HG03565 (cell line): Measurements from ENCODE around the gene TMEM178B.
"Not testable (repeated sequence)": the region's sequence is repeated elsewhere in the genome, so short reads cannot be mapped to it uniquely, and the experiment has no call there.

Experiments
- ATAC-seq: cut with Tn5 transposase; IDR thresholded peaks from one replicate; pipeline ENCODE4 v1.9.1; 2021; ENCODE audit warnings: mild to moderate bottlenecking, moderate library complexity; ENCODE audit not compliant: unreplicated experiment

TMEM178B gene

GRCh38 chr7:141074162-141074991 lies 513 bp downstream of the TMEM178B start:
- ATAC-seq = no peak

GRCh38 chr7:141074997-141075396 lies 1.1 kb downstream of the TMEM178B start:
- no peak for ATAC-seq

- ATAC-seq = no peak
Measured at GRCh38 chr7:141076377-141076776, 2.5 kb downstream of the TMEM178B start.

- no peak for ATAC-seq
Measured at GRCh38 chr7:141079219-141079618, 5.4 kb downstream of the TMEM178B start.

- ATAC-seq = not testable (repeated sequence)
Measured at GRCh38 chr7:141089490-141089889, 15.6 kb downstream of the TMEM178B start.

GRCh38 chr7:141094336-141095070 lies 20.6 kb downstream of the TMEM178B start:
- no peak for ATAC-seq

- ATAC-seq = no peak
Measured at GRCh38 chr7:141097430-141097829, 23.6 kb downstream of the TMEM178B start.

GRCh38 chr7:141102436-141102835 lies 28.6 kb downstream of the TMEM178B start:
- ATAC-seq = no peak

- no peak for ATAC-seq
Measured at GRCh38 chr7:141103847-141104429, 30.1 kb downstream of the TMEM178B start.

GRCh38 chr7:141113131-141113530 lies 39.3 kb downstream of the TMEM178B start:
- ATAC-seq = no peak

- no peak for ATAC-seq
Measured at GRCh38 chr7:141114029-141114664, 40.3 kb downstream of the TMEM178B start.

GRCh38 chr7:141115965-141116364 lies 42.1 kb downstream of the TMEM178B start:
- ATAC-seq = no peak

- not testable (repeated sequence) for ATAC-seq
Measured at GRCh38 chr7:141116661-141117060, 42.8 kb downstream of the TMEM178B start.

- no peak for ATAC-seq
Measured at GRCh38 chr7:141118767-141119166, 44.9 kb downstream of the TMEM178B start.

- ATAC-seq = no peak
Measured at GRCh38 chr7:141119187-141119586, 45.3 kb downstream of the TMEM178B start.

- ATAC-seq = no peak
Measured at GRCh38 chr7:141122736-141123135, 48.9 kb downstream of the TMEM178B start.

- no peak for ATAC-seq
Measured at GRCh38 chr7:141123522-141123921, 49.7 kb downstream of the TMEM178B start.

GRCh38 chr7:141126107-141126506 lies 52.2 kb downstream of the TMEM178B start:
- no peak for ATAC-seq

GRCh38 chr7:141128506-141128905 lies 54.6 kb downstream of the TMEM178B start:
- no peak for ATAC-seq

GRCh38 chr7:141128931-141129330 lies 55.1 kb downstream of the TMEM178B start:
- ATAC-seq = no peak

- no peak for ATAC-seq
Measured at GRCh38 chr7:141132671-141133070, 58.8 kb downstream of the TMEM178B start.
